Upper lobe of left lung (tissue), 4 donors: ENCODE data around the gene PHACTR1.

Source experiments
- CTCF ChIP-seq, 6 experiments: fragments of 450-650 bp in 4 of 6; fragments of 200-600 bp in 2 of 6; sonication (generic) in 2 of 6; IDR thresholded peaks; one replicate each; pipeline ENCODE4 v1.5.1; 2016 to 2019; ENCODE audit warnings: antibody characterized with exemption in 6 of 6
- EP300 ChIP-seq, 4 donors: sonication (generic); formaldehyde crosslinking; IDR thresholded peaks; one replicate each; pipeline ENCODE4 v1.5.1; 2017; ENCODE audit warnings: antibody characterized with exemption in 4 of 4, control low read depth in 2 of 4
- POLR2A ChIP-seq, 4 donors: fragments of 450-650 bp; IDR thresholded peaks; one replicate each; pipeline ENCODE4 v1.5.1; 2016 to 2017; ENCODE audit warnings: antibody characterized with exemption in 4 of 4, mild to moderate bottlenecking in 2 of 4
- POLR2AphosphoS5 ChIP-seq, 2 donors: sonication (generic); formaldehyde crosslinking; IDR thresholded peaks; one replicate each; pipeline ENCODE4 v1.5.1; 2017; ENCODE audit warnings: antibody characterized with exemption in 2 of 2

- TF ChIP-seq CTCF (IDR thresholded peaks at IDR 0.05) (no peak), POLR2AphosphoS5 (IDR thresholded peaks at IDR 0.05) (no peak), POLR2A (IDR thresholded peaks at IDR 0.05) (no peak), EP300 (IDR thresholded peaks at IDR 0.05) (no peak)
Observed at GRCh38 chr6:13119549-13119948, 403.0 kb downstream of the PHACTR1 start.
